HG02759 (cell line): ENCODE data around the gene IL33.
A peak's percentile ranks its signal among the peaks of the same experiment; 100 is the strongest.

ENCODE experiments used
- ATAC-seq: cut with Tn5 transposase; IDR thresholded peaks from one replicate; pipeline ENCODE4 v1.9.1; 2021; ENCODE audit warnings: mild to moderate bottlenecking, moderate library complexity; ENCODE audit not compliant: unreplicated experiment

The IL33 gene

GRCh38 chr9:6216002-6216401 is 395 bp downstream of the IL33 start:
- no peak for ATAC-seq

DNA sequence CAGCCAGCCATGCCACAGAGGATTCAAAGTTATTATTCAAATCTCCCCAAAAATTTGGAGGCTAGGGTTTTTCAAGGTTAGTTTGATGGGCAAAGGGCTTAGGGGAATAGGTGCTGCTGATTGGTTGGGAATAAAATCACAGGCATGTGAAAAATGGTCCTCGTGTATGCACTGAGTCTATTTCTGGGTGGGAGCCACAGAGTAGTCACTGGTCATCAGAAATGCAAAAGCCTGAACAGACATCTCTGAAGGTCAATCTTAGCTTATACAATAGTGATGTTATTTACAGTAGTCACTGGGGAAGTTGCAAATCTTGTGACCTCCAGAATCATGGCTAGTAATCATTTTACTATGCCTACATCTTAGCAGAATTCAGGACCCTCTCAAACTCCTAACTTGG is 1.3 kb downstream of the IL33 start:
- no peak for ATAC-seq

DNA sequence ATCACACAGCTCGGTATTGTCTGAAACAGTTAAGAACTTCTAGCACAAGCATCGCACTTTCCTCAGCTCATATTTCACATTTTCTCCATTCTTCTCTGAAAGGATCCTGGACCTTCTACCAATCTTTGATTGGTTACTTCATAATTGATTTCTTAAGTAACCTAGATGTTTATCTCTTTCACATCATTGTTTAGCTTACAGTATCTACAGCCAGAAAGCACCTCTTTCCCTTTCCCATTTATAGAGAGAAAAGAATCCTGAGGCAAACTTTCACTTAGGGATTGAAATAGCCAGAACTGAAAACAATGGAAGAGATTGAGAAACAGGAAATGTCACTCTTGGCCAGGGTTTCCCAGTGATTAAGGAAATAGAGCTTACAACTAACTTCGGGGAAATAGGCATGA is 2.5 kb downstream of the IL33 start:
- no peak for ATAC-seq

- no peak for ATAC-seq
Observed at GRCh38 chr9:6219040-6219439, 3.4 kb downstream of the IL33 start.

DNA sequence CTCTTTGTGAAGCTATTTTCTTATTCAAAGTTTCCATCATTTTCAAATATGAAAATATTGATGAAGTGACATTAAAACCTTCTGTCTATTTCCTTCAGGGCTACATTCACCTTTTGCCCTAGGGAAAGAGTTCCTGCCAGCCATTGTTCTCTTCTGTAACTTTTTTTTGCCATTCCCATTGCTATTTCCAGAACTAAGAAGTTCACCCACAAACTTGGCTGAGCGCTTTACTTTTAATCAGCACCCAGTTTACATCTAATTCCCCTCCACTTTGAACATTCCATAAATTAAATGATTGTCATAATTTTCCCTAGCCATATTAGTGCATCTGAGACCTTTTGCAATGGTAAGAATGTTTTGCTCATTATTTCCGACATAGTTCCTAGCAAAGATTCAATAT is 4.4 kb downstream of the IL33 start:
- no peak for ATAC-seq

DNA sequence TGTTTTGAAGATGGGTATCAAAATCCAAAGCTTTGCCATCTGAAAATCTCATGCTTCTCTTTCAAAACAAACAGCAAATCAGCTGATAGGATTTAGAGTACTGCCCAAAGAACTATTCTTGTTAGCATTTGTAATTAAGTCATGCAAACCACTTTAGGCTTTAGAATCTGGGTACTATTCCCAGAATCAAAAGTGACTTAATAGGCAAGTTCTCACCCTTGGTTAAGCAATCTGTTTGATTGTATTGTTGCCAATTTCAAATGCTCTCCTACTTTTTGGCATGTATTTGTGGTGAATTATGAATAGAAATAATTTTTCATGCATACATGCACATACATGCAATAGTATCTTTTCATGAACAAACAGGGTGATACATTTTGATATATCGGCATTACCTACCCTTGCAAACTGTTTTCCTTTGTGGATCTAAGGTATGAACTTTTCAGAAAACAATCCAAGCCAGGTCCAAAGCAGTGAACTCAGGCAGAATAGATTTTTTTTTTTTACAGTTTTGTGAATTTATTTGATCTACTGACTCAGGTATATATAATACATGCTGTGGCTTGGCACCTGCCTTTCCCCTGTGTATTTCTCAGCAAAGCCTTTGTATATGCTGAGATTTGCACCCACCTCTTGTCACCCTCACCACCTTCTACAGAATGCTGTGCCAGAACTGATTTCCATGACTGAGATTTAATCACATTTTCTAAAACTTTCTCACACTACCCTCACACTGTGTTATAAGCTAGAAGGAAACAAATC is 9.0 kb downstream of the IL33 start:
- no peak for ATAC-seq

- ATAC-seq = no peak
Observed at GRCh38 chr9:6226696-6227095, 11.1 kb downstream of the IL33 start.

- ATAC-seq = no peak
Observed at GRCh38 chr9:6229186-6229585, 13.6 kb downstream of the IL33 start.

DNA sequence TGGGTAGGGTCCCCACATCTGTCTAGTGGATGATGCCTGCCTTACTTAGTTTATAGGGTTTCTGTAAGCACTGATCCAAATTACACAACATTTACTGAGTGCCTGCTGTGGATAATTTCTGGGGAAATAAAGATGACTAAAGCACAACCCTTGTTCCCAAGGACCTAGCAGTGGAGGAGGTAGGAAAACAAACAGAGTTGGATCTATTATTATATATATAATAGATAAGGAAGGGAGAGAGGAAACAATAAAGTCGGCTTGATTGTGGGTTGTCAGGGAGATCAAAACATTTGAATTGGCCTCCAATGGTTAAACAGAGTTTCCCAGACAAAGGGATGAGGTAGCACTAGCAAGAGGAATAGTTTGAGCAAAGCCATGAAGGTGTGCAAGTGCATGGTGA is 14.0 kb downstream of the IL33 start:
- no peak for ATAC-seq

DNA sequence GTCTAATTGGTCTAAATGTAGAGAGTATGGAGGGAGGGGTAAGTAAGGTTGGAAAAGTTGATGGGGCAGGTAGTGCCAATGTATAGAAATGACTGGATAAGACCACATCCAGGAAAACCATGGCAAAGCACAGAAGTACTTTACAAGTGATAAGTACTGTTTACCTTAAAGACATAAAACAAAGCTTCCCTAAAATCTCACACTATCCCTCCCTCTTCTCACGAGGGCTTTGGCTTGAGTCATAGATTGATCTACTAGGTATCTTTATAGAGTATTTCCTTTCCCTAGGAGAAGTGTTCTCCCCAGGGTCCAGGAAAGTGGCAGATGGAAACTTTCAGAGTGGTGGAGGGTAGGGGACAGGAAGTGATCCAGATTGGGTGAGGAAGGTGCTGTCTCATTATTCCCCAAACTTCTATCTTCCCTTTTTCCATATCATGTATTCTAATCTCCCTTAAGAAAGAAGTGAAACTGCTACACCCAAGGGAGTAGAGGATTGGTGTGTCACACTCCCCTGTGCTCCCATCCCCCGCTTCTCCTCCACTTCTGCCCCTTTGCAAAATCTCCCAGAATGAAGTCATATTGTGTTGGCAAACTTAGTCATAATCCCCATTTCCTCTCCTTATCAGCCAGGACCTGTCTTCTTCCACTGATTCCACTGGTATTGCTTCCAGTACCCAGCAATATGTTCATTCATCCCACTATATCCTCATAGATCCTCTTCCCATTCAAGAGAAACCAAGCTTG is 14.6 kb downstream of the IL33 start:
- ATAC-seq = no peak

- no peak for ATAC-seq
Observed at GRCh38 chr9:6232336-6232945, 16.8 kb downstream of the IL33 start.

DNA sequence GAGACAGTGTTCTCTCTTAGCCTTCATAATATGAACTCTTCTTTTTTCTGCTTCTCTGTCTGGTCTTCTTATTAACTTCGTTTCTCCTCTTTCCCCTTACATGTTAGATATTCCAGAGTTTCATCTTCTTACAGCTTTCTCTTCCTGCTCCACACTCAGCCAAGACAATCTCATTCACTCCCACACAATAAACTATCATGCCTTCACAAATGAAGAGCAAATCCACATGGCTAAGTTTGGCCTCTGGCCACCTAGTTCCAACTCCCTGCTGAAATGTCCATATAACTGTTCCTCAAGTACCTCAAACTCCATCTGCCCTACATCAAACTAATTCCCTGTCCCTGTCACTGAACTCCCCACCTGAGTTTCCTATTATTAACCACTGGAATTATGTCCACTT is 18.4 kb downstream of the IL33 start:
- no peak for ATAC-seq

DNA sequence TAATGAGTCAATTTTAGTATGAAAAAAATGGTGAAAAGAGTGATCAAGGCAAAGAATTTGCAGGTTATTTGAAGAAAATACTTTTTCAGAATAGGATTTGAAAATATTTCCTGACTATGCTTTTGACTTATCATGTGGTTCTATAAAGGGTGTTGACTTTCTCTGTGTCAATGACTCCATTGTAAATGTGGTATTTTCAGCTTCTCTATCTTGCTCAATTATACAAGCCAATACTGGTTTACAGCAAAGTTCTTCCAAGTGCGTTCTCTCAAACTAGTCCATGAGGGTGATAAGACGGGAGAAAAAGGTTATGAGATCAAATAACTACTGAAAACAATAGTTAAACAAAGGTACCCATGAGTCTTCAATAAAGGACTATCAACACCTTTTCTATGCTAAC is 21.7 kb downstream of the IL33 start:
- no peak for ATAC-seq

GRCh38 chr9:6239048-6239461 is 23.4 kb downstream of the IL33 start:
- no peak for ATAC-seq

DNA sequence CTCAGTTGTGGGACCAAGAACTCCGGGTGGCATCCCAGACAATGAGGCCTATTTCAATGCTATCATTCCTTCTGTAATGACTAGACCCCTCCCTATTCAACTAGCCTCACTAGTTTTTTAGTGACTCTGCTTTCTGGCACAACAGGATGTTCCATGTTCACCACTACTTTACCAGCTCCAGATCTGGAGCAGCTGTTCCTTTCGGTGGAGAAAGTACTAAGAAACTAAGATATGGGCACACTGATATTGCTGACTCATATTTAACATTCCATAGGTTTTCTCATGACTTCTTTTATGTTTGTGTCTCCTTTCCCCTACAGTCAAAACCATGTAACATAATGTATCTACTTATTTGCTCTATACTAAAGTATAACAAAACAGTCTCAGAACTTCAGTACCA is 24.1 kb downstream of the IL33 start:
- ATAC-seq = no peak

DNA sequence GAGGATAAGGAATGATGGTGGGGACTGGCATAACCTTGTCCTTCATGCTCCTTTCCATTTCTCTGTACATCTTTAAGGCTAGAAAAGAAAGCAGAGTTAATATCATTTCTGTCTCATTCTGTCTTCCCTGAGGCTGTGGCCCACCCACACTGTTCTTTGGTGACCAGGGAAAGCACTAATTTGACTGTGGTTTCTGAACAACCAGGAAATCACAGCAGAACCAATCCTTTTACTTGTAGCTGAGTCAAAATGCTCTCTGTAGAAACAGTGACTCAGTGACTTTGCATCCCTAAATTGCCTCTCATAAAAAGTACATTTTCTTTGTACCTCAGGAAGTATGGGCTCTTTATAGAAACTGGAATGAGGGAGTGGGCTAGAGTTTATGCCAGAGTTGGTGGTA is 28.1 kb downstream of the IL33 start:
- peak; percentile 97 for ATAC-seq

DNA sequence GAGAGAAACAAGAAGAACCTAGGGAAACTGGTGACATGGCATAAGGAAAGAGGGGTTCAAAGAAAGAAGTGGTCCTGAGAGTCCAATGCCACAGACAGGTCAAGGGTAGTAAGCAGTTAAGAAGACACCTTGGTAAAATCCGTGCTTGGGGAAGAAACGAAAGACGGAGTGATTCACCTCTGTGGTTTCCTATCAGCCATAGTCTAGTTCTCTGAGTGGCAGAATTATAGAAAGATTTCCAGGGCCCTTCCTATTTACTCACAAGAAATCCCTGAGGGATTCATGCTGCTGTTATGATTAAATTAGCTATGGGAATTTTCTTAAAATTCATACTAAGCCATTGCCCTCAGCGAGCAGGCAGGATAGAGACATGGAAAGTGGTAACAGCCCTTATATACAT is 31.7 kb downstream of the IL33 start:
- no peak for ATAC-seq

DNA sequence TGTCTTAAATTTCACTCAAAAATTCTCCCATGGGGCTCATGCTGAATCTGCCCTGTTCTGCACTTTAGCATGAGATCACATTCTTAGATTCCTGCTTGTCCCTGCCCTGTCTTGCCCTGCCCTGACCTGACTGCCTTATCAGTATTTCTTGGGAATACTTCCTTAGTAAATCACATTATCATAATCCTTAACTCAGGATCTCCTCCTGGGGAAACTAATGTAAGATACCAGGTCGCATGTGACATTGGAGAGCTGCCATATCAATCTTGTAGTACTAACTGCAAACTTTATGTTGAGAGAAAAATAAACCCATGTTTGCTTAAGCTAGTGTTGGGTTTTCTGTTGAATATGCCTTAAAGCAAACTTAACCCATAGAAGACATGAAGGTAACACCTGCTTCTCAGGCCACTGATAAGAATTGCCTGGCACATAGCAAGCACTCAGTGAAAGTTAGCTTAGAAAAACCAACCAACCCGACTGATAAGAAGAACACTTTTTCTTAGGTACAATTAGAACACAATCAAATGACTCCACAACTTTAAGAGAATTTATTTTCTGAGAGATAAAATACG is 53.3 kb downstream of the IL33 start:
- ATAC-seq = no peak

DNA sequence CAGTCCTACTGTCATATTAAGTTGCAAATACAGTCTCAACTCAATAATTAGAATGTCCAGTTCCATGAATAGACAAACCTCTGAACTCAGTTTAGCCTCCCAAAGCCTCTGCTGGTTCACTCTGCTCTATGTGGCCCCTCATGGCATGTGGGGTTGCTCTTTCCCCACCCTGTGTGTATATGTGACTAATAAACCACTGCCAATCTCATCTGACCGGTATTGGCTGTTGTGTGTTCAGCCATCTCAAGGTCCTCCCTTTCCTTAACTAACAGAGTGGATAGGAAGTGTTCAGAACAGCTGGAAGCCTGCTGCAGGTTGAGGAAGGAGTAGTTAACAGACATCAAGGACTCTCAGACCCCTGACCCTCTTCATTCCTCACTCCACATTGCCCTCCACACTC is 55.3 kb downstream of the IL33 start:
- ATAC-seq = no peak

- ATAC-seq = no peak
Observed at GRCh38 chr9:6271508-6272228, 56.1 kb downstream of the IL33 start.

- no peak for ATAC-seq
Observed at GRCh38 chr9:6272229-6272598, 56.6 kb downstream of the IL33 start.
